Measurements from ENCODE around the gene IQCC. TPM values are rescaled to one million over a fixed set of nuclear protein-coding genes. Genes with fewer than 3 reads are reported as not detected.
"Not testable (repeated sequence)": the region's sequence is repeated elsewhere in the genome, so short reads cannot be mapped to it uniquely, and the experiment has no call there.

The IQCC gene
- total RNA-seq (1 to 10 TPM in 1 of 2 donors, under 1 TPM in 1; 0.62 to 1.4 TPM), polyA plus RNA-seq (1 to 10 TPM in 1 of 2 donors, under 1 TPM in 1; 0.50 to 2.4 TPM)
- long read RNA-seq, donor 1, partial matches to known transcripts, result 1 of 4 reads
- long read RNA-seq, donor 1, other reads (novel, unspliced or antisense), result 0 of 4 reads
- long read RNA-seq, donor 2, partial matches to known transcripts, result 0 of 14 reads
- long read RNA-seq, donor 2, other reads (novel, unspliced or antisense), result 14 of 14 reads

DNA sequence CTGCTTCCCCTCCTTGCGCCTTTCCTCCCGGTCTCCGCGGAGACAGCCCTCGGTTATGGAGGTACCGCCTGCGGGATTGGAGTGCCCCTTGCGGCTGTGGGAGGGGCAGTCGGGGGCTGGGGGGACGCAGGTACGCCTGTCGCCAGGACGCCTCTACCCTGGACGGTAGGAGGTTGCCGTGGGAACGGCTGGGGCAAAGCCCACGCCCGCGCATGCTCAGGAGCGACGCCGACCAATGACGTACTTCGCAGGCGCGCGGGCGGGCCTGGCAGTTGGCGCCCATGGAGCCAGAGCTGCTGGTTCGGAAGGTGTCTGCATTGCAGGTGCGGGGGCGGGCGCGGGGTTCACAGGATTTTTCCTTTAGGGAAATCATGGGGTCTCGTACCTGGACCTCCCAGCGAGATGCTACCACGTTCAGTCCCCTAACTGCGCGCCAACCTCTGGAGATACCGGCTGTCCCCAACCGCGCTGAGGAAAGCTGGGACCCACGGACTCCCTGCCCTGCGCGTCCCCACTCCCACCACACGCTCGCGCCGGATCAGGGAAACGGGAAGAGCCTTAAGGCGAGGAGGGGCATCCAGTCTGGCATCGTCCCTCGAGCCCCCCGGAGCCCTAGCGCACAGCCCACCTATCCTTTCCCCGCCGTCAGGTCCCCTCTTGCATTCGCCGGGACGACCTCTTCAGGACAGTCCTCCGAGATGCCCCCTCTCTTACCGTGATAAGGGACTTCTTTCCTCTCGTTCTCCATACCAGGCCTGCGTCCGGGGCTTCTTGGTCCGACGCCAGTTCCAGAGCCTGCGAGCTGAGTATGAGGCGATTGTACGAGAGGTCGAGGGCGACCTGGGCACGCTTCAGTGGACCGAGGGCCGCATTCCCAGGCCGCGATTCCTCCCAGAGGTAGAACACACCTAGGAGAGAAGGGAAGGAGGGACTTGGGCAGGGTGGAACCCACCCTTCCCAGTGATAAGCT lies at the start of gene IQCC:
IQCC (plus strand) TSS at position 271 of the 970 bp plus-strand sequence; CDS start at position 282, 11 bp downstream.
- intact Hi-C loops (cut with DNase I), result no loop called here
- WGBS, 2 donors, result 1% methylated on average over 74 to 77 of the region's 77 CpGs
- Histone ChIP-seq H3K9me3 (ENCODE audit: control insufficient read depth, low read length) (no peaks in the 10 kb centered on the region), H3K36me3 (ENCODE audit: control insufficient read depth in 1 of 2, insufficient read depth in 2 of 2, low read length in 1 of 2) (no peaks in the 10 kb centered on the region), H3K27ac (ENCODE audit: low read depth in 1 of 2, low read length in 2 of 2) (no peak within 1 kb of the TSS), H3K4me1 (ENCODE audit: control insufficient read depth in 1 of 2, insufficient read depth in 2 of 2, low read length in 2 of 2) (no peaks in the 10 kb centered on the region), H3K27me3 (ENCODE audit: control insufficient read depth in 1 of 2, insufficient read depth in 2 of 2, low read length in 1 of 2) (no peaks in the 10 kb centered on the region), H3K4me3 (ENCODE audit: low read length in 2 of 2) (peak within 1 kb of the TSS; percentile 23 to 36)
- ATAC-seq (ENCODE audit: low FRiP score) (peak; percentile 90), DNase-seq (peak; percentile 91 to 95)

GRCh38 chr1:32159189-32159588 lies 46.3 kb upstream of the IQCC start:
- Histone ChIP-seq H3K36me3 (ENCODE audit: control insufficient read depth in 1 of 2, insufficient read depth in 2 of 2, low read length in 1 of 2) (peaks cover 5 to 13% of the 10 kb centered on the region in 2 donors), H3K4me3 (ENCODE audit: low read length in 2 of 2) (no peak overlapping the region), H3K4me1 (ENCODE audit: control insufficient read depth in 1 of 2, insufficient read depth in 2 of 2, low read length in 2 of 2) (no peaks in the 10 kb centered on the region), H3K27me3 (ENCODE audit: control insufficient read depth in 1 of 2, insufficient read depth in 2 of 2, low read length in 1 of 2) (no peaks in the 10 kb centered on the region), H3K9me3 (ENCODE audit: control insufficient read depth, low read length) (peaks cover 1% of the 10 kb centered on the region), H3K27ac (ENCODE audit: low read depth in 1 of 2, low read length in 2 of 2) (no peak overlapping the region)
- ATAC-seq (ENCODE audit: low FRiP score), result no peak
- DNase-seq, result no peak
- 74 to 78% methylated on average over 3 of the region's 3 CpGs for WGBS, 2 donors
- intact Hi-C loops (cut with DNase I), result no loop called here

GRCh38 chr1:32163405-32163804 lies 42.1 kb upstream of the IQCC start:
- Histone ChIP-seq H3K4me3 (ENCODE audit: low read length in 2 of 2) (no peak overlapping the region), H3K27ac (ENCODE audit: low read depth in 1 of 2, low read length in 2 of 2) (no peak overlapping the region), H3K9me3 (ENCODE audit: control insufficient read depth, low read length) (no peaks in the 10 kb centered on the region), H3K36me3 (ENCODE audit: control insufficient read depth in 1 of 2, insufficient read depth in 2 of 2, low read length in 1 of 2) (peaks cover 5 to 8% of the 10 kb centered on the region in 2 donors), H3K27me3 (ENCODE audit: control insufficient read depth in 1 of 2, insufficient read depth in 2 of 2, low read length in 1 of 2) (no peaks in the 10 kb centered on the region), H3K4me1 (ENCODE audit: control insufficient read depth in 1 of 2, insufficient read depth in 2 of 2, low read length in 2 of 2) (no peaks in the 10 kb centered on the region)
- DNase-seq (no peak), ATAC-seq (ENCODE audit: low FRiP score) (no peak)
- 96 to 98% methylated on average over 2 of the region's 2 CpGs for WGBS, 2 donors
- intact Hi-C loops (cut with DNase I), result no loop called here

GRCh38 chr1:32165633-32166032 lies 39.8 kb upstream of the IQCC start:
- WGBS, 2 donors, result 90% methylated on average over 10 of the region's 10 CpGs
- ATAC-seq (ENCODE audit: low FRiP score); H3K4me1 ChIP-seq (ENCODE audit: control insufficient read depth in 1 of 2, insufficient read depth in 2 of 2, low read length in 2 of 2); intact Hi-C loops (cut with DNase I); DNase-seq; H3K27me3 ChIP-seq (ENCODE audit: control insufficient read depth in 1 of 2, insufficient read depth in 2 of 2, low read length in 1 of 2); H3K4me3 ChIP-seq (ENCODE audit: low read length in 2 of 2); H3K36me3 ChIP-seq (ENCODE audit: control insufficient read depth in 1 of 2, insufficient read depth in 2 of 2, low read length in 1 of 2); H3K27ac ChIP-seq (ENCODE audit: low read depth in 1 of 2, low read length in 2 of 2); H3K9me3 ChIP-seq (ENCODE audit: control insufficient read depth, low read length): not testable (repeated sequence)

GRCh38 chr1:32170991-32171390 lies 34.5 kb upstream of the IQCC start:
- DNase-seq (no peak), ATAC-seq (ENCODE audit: low FRiP score) (no peak)
- Histone ChIP-seq H3K36me3 (ENCODE audit: control insufficient read depth in 1 of 2, insufficient read depth in 2 of 2, low read length in 1 of 2) (peaks cover 0 to 14% of the 10 kb centered on the region in 2 donors), H3K4me3 (ENCODE audit: low read length in 2 of 2) (no peak overlapping the region), H3K27me3 (ENCODE audit: control insufficient read depth in 1 of 2, insufficient read depth in 2 of 2, low read length in 1 of 2) (no peaks in the 10 kb centered on the region), H3K9me3 (ENCODE audit: control insufficient read depth, low read length) (no peaks in the 10 kb centered on the region), H3K4me1 (ENCODE audit: control insufficient read depth in 1 of 2, insufficient read depth in 2 of 2, low read length in 2 of 2) (no peaks in the 10 kb centered on the region), H3K27ac (ENCODE audit: low read depth in 1 of 2, low read length in 2 of 2) (no peak overlapping the region)
- 54 to 63% methylated on average over 4 of the region's 4 CpGs for WGBS, 2 donors
- intact Hi-C loops (cut with DNase I), result no loop called here

DNA sequence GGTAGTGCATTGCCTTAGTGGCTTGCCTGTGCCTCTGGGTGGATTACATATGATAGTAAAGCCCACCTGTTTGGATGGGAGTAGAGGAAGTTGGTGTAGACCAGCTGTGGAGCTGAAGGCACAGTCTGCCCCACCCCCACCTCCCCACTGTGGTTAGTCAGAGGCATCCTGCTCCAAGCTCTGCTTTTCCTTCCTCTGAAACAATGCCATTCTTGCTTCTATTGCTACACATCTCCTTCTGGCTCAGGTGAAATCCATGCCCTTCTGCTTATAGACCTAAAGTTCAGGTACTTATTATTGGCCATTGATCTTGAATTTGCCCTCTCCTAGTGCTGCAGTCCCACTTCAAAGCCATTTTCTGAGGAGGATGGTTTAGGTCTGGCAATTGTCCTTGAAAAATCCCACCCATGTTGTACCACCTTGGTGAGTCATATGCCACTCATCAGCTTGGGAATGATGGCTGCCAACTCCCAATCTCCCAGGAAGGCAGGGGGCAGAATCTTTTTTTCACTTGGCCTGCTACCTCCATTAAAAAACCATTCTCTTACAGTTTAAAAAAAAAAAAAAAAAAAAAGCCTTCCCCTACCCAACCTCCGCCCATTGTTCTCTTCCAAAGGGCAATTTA lies 32.7 kb upstream of the IQCC start:
- 88 to 91% methylated on average over 1 of the region's 1 CpG for WGBS, 2 donors
- H3K36me3 ChIP-seq (ENCODE audit: control insufficient read depth in 1 of 2, insufficient read depth in 2 of 2, low read length in 1 of 2), result peaks cover 0 to 12% of the 10 kb centered on the region in 2 donors
- H3K4me3 ChIP-seq (ENCODE audit: low read length in 2 of 2), result no peak overlapping the region
- DNase-seq (no peak), ATAC-seq (ENCODE audit: low FRiP score) (no peak)
- H3K4me1 ChIP-seq (ENCODE audit: control insufficient read depth in 1 of 2, insufficient read depth in 2 of 2, low read length in 2 of 2), result no peaks in the 10 kb centered on the region
- intact Hi-C loops (cut with DNase I), result no loop called here
- no peaks in the 10 kb centered on the region for H3K9me3 ChIP-seq (ENCODE audit: control insufficient read depth, low read length)
- H3K27me3 ChIP-seq (ENCODE audit: control insufficient read depth in 1 of 2, insufficient read depth in 2 of 2, low read length in 1 of 2), result no peaks in the 10 kb centered on the region
- no peak overlapping the region for H3K27ac ChIP-seq (ENCODE audit: low read depth in 1 of 2, low read length in 2 of 2)

- no peaks in the 10 kb centered on the region for H3K4me1 ChIP-seq (ENCODE audit: control insufficient read depth in 1 of 2, insufficient read depth in 2 of 2, low read length in 2 of 2)
- ATAC-seq (ENCODE audit: low FRiP score), result no peak
- peak overlapping the region; percentile 4 to 89 for H3K27ac ChIP-seq (ENCODE audit: low read depth in 1 of 2, low read length in 2 of 2)
- peak overlapping the region; percentile 20 to 21 for H3K4me3 ChIP-seq (ENCODE audit: low read length in 2 of 2)
- H3K9me3 ChIP-seq (ENCODE audit: control insufficient read depth, low read length), result no peaks in the 10 kb centered on the region
- no peak for DNase-seq
- H3K27me3 ChIP-seq (ENCODE audit: control insufficient read depth in 1 of 2, insufficient read depth in 2 of 2, low read length in 1 of 2), result no peaks in the 10 kb centered on the region
- intact Hi-C loops (cut with DNase I), result loop anchor here in 1 of 2 donors (5.0 kb wide), 1 partner anchor 71 kb away; the partner anchor contains the start of gene KPNA6
- no peaks in the 10 kb centered on the region for H3K36me3 ChIP-seq (ENCODE audit: control insufficient read depth in 1 of 2, insufficient read depth in 2 of 2, low read length in 1 of 2)
- 81% methylated on average over 7 of the region's 7 CpGs for WGBS, 2 donors
Observed at GRCh38 chr1:32178380-32179192, 26.9 kb upstream of the IQCC start.

DNA sequence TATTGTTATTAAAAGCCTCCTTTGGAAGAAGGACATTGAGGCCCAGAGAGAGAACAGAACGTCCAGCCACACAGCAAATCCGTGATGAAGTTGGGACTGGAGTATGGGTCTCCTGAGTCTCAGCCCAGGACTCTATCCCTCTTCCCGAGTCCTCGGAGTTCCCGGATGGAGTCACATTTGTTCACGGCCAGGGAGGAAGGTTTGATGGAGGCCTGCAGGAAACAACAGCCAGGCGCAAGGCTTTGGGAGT lies 26.4 kb upstream of the IQCC start:
- Histone ChIP-seq H3K9me3 (ENCODE audit: control insufficient read depth, low read length) (no peaks in the 10 kb centered on the region), H3K4me3 (ENCODE audit: low read length in 2 of 2) (peak overlapping the region; percentile 20 to 21), H3K27me3 (ENCODE audit: control insufficient read depth in 1 of 2, insufficient read depth in 2 of 2, low read length in 1 of 2) (no peaks in the 10 kb centered on the region), H3K4me1 (ENCODE audit: control insufficient read depth in 1 of 2, insufficient read depth in 2 of 2, low read length in 2 of 2) (no peaks in the 10 kb centered on the region), H3K36me3 (ENCODE audit: control insufficient read depth in 1 of 2, insufficient read depth in 2 of 2, low read length in 1 of 2) (no peaks in the 10 kb centered on the region), H3K27ac (ENCODE audit: low read depth in 1 of 2, low read length in 2 of 2) (peak overlapping the region; percentile 4 to 89)
- ATAC-seq (ENCODE audit: low FRiP score) (no peak), DNase-seq (no peak)
- WGBS, 2 donors, result 5 to 7% methylated on average over 7 of the region's 7 CpGs
- intact Hi-C loops (cut with DNase I), result loop anchor here in 1 of 2 donors (5.0 kb wide), 1 partner anchor 72 kb away; the partner anchor contains the start of gene KPNA6

Data from aorta (tissue), 5 donors.